HG03432 (cell line): Measurements from ENCODE around the gene MACROD2.
A peak's percentile ranks its signal among the peaks of the same experiment; 100 is the strongest.

ENCODE experiments used
- ATAC-seq: cut with Tn5 transposase; IDR thresholded peaks from one replicate; pipeline ENCODE4 v1.9.1; 2021; ENCODE audit warnings: mild to moderate bottlenecking, moderate library complexity; ENCODE audit not compliant: unreplicated experiment

The MACROD2 gene

DNA sequence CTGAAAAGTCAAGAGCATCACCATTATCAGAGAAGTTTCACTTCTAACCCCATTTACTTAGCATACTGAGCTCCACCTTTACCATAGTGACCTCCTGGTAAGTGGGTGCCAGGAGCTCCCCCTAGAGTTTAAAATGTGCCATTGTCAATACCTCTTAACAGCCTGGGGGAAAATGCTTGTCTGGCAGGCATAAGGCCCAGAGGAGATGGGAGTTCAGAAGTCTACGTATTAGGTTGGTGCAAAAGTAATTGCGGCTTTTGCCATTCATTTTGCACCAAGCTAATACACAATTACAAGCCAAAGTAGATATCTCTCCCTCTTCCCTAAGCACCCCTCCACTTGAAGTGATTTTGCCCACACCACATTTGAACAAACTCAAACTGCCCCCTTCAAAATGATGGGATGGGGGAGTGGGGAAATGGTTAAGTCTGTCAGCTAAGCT lies 1658.9 kb downstream of the MACROD2 start:
- ATAC-seq = peak; percentile 100

DNA sequence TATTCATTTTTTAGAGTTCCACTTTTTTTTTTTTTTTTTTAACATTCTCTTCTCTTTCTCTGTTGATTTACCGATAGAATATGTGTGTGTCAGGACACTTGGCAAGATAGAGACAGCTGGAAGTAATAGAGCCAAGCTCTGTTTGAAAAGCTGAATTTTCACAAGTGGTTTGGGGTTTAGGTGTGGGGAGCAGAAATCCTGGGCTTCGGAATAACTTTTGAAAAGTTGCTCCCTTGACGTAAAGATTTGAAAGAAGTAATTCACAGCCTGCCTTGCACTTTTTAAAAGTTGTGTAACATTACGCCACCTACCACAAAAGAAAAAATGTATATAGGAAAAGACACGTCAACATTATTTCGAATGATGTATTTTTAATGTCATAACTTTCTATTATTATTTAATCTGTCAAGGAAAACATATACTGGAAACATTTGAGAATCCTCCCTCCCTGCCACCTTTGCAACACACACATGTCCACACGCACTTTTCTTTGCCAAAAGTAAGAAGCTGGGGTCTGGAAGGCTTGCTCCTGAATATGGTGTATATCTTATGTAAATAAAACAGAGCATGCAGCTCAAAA lies 1660.1 kb downstream of the MACROD2 start:
- ATAC-seq = no peak

DNA sequence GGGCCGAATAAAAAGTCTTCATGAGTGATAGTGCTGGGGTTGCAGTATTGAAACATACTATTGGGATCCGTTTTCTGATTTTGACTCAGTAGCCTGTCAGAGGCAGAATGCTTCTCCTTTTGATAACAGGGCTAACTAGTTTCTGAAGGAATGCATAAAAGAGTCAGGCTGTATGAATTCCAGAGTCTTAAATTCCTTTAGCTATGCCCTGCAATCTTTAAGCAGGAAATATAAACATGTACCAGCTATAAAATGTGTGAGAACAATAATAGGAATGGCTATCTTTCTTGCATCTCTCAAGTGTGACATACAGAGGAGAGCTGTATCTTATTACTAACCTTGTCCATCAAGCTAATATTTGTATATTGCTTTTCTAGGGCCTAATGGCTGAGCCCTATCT lies 1660.8 kb downstream of the MACROD2 start:
- no peak for ATAC-seq

DNA sequence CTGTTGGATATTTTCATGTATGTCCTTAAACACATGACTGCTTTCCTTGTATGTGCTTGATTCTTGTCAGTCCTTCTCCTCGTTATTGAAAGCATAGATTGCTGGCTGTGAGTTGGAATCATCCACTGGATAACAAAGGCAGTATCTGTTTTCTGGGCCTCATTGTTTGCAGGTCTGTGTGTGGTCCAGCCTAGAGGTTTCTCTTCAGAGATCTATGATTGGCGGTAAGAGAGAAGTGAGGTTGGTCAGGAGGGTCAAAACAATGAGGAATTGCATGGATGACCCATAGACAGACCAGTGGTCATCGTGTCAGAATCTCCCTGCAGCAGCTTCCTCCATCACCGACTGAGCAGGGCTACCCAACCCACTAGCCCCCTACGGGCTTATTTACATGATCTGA lies 1663.0 kb downstream of the MACROD2 start:
- no peak for ATAC-seq

DNA sequence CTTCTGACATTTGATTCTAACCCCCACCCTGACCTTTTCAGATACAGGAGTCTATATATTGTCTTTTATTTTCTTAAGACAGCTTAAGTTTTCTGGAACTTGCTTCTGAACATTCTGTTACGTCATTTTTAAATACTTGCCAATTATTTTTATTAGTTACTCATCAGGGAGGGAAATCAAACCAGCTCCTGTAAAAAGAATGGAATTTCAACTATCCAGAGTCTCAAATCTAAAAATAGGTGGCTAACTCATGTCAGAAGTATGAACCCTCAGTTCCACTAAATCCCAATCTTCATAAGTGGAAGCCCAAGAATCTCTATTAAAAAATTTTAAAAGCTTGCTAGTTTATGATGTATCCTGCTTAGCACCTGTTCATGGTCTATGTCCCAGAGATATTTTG lies 1677.9 kb downstream of the MACROD2 start:
- ATAC-seq = no peak

DNA sequence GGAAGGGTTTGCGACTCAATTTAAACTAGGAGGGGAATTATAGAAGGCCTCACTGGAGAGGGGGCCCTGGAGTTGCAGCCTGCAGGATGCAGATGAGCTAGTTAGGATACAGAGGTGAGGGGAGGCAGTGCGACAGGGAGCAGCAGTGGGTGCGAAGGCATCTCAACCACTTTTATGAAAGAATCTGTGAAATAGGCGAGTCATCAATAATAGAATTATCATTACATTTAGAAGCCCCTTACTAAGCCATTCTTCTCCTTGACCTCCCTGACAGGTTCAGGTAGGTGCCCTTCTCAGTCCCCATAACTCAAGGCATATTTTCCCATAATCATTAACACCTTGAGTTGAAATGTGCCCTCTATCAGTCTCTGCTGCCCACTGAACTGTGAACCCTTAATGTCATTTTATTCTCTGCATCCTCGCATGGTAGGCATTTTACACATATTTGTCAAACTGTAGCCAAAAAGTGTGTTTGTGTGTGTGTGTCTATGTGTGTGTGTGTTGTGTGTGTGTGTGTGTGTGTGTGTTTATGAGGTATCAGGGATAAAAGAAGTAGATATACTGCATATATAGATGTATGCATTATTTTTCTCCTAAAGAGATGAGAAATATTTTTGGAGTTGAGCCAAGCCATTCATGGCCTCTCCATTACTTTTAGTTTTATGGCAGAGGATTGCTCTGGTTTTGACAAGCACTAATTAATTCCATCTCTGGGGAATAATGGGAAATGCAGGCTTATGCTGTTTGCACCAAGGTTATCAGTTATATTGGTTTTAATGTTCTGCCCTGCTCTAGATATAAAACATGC lies 1679.1 kb downstream of the MACROD2 start:
- ATAC-seq = no peak

DNA sequence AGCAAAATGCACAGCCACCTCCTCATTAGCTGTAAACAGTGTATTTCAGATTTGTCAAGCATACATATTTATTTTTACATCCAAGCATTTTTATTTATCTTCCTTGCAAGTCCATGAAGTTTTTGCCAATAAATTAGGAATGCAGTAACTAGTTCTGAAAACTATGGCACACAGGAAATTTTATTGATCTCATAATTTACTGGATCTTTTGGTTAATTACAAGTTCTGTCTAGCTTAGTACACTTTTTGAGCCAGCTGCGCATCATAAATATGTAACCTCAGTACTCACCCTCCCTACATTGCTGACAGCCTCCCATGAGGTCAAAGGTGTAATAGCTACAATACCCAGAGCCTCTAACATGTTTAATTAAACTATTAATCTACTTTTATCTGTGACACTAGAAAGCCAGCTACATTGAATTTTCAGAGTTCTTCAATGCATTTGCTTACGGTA lies 1679.8 kb downstream of the MACROD2 start:
- no peak for ATAC-seq

DNA sequence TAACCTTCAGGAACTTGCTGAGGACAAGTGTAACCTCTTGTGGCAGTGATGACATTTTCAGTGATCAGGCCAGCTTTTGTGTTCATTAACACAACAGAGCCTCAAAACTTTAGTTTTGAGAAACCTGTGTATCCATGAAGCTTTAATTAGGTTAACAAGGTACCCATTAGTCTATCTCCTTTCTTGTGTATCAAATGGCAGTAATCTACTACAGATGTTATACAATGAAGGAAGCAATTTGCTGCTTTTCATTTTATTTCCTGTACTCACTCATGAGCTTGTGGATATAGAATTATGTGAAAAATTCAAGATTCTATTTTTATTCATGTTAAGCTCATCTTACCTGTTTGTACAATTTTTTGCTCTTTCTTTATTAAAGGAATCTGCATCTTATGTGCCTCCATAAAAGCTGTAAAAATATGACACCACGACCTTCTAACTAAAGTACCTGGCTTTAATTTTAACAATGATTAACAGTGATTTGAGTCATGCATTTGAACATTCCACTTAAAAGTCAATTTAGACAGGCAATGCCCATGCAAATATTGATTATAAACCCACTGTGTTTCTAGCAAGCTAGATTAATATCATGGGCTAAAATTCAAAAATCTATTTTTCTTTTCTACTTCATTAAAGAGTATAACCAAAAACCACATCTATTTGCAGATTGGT lies 1680.6 kb downstream of the MACROD2 start:
- no peak for ATAC-seq

DNA sequence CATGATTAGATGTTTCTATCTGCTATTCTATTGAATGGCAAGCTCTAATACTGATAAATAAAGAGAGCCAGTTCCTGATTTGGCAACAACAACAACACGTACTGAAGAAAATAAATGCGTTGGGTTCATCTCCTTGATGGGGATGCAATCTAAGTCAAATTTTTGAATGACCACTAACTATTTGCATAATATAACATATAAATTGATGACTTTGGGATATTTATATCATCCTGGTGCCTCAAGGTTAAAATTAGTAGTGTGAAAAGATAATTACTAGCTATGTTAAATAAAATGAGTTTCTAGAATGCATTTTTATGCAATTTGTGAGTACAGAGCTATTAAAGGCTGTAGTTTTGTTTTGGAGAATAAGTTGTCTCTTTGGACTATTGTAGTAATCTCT lies 1681.5 kb downstream of the MACROD2 start:
- ATAC-seq = no peak

DNA sequence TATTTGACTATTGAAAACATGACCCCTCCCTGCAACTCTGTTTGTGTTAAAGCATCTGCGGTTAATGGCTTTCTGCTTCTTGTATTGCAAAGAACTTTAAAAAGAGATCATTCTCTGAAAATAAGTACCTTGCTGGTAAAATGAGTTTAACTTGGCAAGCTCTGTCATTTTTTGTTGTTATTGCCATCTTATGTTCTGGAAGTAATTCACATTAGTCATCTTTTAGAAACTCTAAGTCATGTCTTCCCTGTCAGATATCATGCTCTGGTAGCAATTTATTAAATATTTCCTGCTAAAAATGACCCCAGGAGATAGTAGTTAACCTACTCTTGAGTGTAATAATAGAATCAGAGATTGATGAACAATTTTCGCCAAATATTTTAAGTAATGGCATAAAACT lies 1687.4 kb downstream of the MACROD2 start:
- no peak for ATAC-seq

DNA sequence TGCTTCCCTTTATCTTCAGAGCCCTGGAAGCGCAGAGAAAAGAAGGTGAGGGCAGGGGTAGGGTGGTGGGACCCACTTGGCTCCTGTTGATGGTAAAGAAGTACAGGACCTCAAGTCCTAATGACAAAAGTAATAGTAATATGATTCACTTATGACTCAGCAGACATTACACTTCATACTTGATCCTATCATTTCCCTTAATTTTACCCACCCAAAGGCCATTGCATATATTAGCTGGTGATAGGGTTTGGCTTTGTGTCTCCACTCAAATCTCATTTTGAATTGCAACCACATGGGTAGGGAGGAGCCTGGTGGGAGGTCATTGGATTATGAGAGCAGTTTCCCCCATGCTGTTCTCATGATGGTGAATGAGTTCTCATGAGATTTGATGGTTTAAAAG lies 1697.3 kb downstream of the MACROD2 start:
- ATAC-seq = no peak

DNA sequence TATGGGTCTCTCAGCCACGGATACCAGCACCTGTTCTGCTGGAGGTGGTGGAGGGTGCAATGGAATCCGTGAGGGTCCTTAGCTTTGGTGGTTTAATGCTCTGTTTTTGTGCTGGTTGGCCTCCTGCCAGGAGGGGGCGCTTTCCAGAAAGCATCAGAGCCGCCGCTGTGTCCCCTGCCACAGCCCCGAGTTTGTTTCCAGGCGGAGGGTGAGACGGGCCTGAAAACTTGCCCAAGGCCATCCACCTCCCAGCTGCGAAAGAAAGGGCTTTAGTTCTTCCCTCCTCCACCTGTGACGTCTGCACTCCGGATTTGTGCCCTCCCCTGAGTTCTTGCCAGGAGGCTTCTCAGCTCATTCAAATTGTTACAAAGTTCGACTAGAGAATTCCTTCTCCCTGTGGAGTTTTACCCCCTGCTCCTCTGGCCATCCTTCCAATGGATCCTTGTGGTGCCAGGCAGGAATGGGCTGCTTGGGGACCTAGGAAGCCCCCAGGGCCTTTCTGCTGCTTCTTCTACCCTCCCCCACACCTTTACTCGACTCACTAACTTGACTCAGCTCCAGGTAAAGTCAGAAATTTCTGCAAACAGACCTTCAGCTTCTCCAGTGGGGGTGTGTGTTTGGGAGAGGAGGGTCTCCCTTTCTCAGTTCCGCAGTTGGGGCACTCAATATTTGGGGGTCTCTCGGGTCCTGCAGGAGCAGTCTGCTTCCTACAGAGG lies 1704.3 kb downstream of the MACROD2 start:
- no peak for ATAC-seq

DNA sequence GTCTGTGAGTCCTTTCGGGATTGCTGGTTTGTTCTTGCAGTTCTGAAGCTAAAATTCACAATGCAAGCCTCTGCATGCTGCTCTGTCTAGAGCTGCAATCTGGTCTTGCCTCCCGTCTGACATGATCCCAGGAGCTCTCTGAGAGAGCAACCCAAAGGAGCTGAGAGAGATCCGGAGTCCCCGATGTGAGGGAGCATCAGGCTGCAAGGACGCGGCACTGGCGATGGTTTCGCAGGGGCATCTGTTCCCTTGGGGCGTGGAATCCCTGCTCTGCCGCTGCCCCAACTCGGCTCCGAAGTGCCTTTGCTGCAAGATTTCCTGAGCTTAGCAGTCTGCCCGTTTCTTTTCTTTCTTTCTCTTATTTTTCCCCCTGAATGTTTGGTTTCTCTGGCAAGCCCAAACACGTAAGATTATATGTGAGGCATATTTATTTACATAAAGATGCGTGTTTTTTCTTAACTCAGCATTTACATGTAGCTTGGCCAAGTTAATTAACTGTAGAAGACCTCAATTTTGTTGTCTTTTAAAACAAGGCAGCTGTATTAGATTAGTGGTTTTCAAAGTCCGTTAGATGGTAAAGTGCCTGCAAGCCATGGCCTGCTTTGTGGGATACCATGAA lies 1704.9 kb downstream of the MACROD2 start:
- no peak for ATAC-seq

DNA sequence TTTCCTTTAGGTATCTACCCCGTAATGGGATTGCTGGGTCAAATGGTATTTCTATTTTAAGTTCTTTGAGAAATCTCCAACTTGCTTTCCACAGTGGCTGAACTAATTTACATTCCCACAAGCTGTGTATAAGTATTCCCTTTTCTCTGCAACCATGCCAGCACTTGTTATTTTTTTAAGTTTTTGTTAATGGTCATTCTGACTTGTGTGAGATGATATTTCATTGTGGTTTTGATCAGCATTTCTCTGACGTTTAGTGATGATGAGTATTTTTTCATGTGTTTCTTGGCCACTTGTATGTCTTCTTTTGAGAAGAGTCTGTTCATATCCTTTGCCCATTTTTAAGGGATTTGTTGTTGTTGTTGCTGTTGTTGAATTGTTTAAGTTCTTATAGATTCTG lies 1706.8 kb downstream of the MACROD2 start:
- ATAC-seq = no peak

DNA sequence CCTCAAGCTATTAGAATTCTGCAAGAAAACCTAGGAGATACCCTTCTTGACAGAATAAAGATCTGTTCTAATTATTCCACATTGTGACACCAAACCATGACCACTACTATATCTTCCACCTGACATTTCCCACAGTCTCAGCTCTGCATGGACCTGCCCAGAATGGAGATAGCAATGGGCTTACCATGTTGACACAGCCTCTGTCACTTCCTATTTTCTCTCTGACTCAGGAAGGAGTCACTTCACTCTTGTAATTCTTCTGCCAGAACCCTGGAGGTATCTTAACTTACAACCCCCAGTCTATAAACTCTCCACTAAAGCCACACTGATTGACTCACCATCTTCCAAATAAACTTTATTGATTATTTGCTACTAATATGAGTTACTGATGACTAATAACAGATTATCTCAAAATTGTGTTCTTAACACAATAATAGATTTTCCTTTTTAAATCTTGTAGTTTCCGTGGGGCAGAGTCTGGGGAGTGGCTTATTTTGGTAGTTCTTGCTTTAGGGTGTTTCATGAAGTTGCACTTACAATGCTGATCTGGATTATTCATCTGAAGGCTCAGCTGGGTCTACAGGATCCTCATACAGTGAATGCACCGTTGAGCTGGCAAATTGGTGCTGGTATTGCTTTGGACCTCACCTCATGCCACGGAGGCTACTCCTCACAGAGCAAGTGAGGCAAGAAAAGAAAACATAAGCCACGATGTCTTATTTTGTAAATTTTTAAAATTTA lies 1708.0 kb downstream of the MACROD2 start:
- ATAC-seq = no peak

DNA sequence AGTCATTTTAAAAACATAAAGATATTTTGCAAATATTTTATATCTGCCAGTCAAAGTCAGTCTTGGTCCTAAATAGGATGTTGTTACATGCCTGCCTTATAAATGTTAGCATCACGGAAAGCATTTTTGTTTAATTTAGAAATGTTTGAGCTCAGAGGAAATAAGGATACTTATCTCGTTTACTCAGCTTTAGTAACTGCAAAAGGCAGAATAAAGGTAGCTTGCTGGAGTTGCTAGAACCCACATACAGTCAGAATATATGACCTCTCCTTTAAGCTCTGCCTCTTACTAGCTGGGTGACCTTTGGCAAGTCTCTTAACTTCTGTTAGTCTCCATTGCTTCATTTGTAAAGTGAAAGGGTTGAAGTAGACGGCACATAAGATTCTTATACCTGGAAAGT lies 1710.7 kb downstream of the MACROD2 start:
- ATAC-seq = no peak

DNA sequence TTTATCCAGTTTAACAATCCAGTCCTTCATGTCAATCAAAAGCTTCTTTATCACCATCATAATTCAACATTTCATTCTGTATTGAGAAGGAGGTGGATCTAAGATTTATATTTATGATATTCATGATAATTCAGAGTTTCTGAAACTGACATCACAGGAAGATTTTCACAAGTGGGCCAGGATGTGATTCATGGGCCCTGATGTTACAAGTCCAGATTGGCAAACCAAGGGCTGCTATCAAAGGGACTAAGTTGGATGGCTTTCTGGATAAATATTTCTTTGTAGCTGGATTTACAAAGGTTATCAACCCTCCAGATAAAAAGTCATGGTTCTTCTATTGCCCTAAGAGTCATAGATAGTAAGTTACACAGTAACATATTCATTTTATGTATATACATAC lies 1711.4 kb downstream of the MACROD2 start:
- ATAC-seq = no peak

DNA sequence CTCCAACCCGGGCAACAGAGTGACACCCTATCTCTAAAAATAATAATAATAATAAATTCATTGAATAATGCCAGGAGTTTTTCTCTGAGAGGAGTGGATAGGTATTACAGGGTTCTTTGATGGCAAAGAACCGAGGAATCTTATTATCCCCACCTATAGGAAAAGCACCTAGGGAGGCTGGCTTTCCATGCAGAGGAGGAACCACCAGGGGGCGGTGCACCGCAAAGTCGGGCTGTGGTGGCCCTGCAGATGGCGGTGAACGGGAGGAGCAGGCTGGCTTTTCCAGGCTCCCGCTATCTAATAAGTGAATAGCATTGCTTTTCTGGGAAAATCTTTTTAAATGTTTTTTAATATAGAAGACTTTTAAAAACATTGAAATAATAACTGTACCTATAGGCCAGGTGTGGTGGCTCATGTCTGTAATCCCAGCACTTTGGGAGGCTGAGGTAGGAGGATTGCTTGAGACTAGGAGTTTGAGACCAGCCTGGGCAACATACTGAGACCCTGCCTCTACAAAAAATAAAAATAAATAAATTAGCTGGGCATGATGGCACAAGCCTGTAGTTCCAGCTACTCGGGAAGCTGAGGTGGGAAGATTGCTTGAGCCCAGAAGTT lies 1713.8 kb downstream of the MACROD2 start:
- ATAC-seq = peak; percentile 96

DNA sequence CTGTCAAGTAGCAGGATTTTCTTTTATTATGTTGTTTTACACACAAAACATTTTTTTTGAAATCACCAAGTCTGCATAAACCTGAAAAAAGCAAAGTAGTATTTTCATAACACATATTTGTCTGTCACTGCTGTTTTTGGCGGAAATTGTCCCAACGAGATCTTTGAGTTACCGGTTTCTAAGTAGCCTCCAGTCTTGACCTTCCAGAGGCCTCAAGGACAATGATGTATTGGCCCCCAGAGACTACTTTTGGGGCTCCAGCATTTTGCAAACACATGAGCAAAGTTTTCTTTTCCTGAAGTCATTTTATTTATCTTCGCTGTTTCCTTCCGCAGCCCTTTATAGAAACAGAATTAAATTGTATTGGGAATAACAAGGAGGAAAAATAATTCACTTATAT lies 1715.3 kb downstream of the MACROD2 start:
- no peak for ATAC-seq

DNA sequence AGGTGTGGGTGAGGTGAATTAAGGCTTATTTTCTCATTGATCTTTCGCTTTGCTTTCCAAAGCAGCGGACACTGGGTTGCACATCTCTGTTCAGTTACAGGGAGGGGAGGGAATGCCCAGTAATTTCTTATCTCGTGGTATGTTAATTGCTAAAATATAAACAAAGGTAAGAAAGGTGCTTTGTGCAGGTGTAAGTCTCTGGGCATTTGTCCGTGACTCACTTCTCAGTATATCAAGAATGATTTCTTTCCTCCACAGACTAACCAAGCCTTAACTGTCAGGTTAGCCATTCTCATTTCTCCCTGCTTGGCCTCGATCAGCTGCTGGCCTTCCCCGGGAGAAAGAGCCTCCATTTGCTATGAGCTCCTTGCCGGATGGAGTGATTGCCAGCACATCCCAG lies 1715.9 kb downstream of the MACROD2 start:
- no peak for ATAC-seq
